ENCODE data around the gene POU2F3. TPM values are rescaled to one million over a fixed set of nuclear protein-coding genes. Genes with fewer than 3 reads are reported as not detected.
A peak's percentile ranks its signal among the peaks of the same experiment; 100 is the strongest.

Gene POU2F3
- polyA plus RNA-seq, 3 donors, result 0.37 to 0.54 TPM; not detected in 1

DNA sequence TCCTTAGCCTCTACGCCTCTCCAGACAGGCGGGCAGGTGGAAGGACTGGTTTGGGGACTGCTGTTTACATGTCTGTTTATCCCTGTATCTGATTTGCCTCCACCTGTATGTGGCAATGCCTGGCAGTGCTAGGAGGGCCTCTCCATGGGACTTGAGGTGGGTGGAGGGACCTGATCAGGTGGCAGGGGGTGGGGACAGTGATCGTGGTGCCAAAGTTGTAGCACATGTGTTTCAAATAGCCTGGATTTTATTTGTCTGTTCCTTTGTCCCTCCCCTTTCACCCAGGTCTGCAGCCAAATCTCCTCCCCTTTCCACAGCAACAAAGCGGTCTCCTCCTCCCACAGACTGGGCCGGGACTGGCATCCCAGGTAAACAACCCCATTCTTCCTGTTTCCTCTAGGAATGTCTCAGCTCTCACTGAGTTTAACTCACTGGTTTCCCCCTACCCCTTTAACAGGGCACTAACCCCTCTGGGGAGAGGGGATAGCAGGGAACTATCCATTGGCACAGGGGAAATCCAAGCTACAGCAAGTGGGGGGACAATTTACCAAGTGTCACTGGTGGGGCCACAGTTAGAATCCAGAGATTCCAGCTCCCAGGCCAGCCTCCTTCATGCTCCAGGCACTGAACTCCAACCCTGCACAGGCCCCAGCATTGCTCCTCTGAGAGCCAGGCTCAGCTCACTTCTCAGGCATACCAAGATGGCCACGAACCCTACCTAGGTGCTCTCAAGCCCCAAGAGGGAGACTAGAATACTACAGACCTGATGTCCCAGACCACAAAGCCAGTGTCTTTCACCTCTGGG is 62.3 kb downstream of the POU2F3 start:
- no peak overlapping the region for H3K4me2 ChIP-seq (replicated peaks; ENCODE audit: extremely low read depth, low read length, poor library complexity, severe bottlenecking)
- peaks cover 1% of the 10 kb centered on the region for H3K4me1 Mint-ChIP-seq
- H3K4me3 Mint-ChIP-seq, result no peak overlapping the region
- no peak overlapping the region for H3K27ac Mint-ChIP-seq
- no peaks in the 10 kb centered on the region for H4K20me1 ChIP-seq (ENCODE audit: insufficient read depth, low read length)
- H3K27me3 ChIP-seq (ENCODE audit: control insufficient read depth in 2 of 2, insufficient read depth in 2 of 2, low read length in 2 of 2), result peaks cover 0 to 13% of the 10 kb centered on the region in 2 donors
- no peaks in the 10 kb centered on the region for H3K79me2 ChIP-seq (ENCODE audit: insufficient read depth, low read length)
- H3K36me3 Mint-ChIP-seq, result no peaks in the 10 kb centered on the region
- H3K9me3 ChIP-seq (replicated peaks in 1 of 2; ENCODE audit: control insufficient read depth in 1 of 2, insufficient read depth in 1 of 2, low read length in 2 of 2), result no peaks in the 10 kb centered on the region
- no peak overlapping the region for H2AFZ ChIP-seq (ENCODE audit: insufficient read depth, low read depth, low read length, poor library complexity, severe bottlenecking)
- DNase-seq, result no peak
- H3K9ac ChIP-seq (ENCODE audit: insufficient read depth, low read length, poor library complexity, severe bottlenecking), result no peak overlapping the region
- peaks cover 34 to 62% (median 50%) of the 10 kb centered on the region in 3 donors for H3K27me3 Mint-ChIP-seq (ENCODE audit: low read depth in 3 of 3)
- no peak overlapping the region for H3K27ac ChIP-seq (ENCODE audit: low read depth in 1 of 2, low read length in 2 of 2)
- H3K9me3 Mint-ChIP-seq, result no peaks in the 10 kb centered on the region
- no peaks in the 10 kb centered on the region for H3K36me3 ChIP-seq (replicated peaks in 1 of 2; ENCODE audit: control insufficient read depth in 1 of 2, insufficient read depth in 2 of 2, low read length in 2 of 2)
- 92% methylated on average over 3 of the region's 6 CpGs for WGBS (ENCODE audit: insufficient coverage)
- H3K4me1 ChIP-seq (ENCODE audit: control insufficient read depth in 1 of 2, insufficient read depth in 2 of 2, low read length in 2 of 2), result no peaks in the 10 kb centered on the region
- intact Hi-C loops (cut with micrococcal nuclease), result loop anchor here (5.0 kb wide), 1 partner anchor 130 kb away; no protein-coding TSS in a partner anchor
- no peak overlapping the region for H3K4me3 ChIP-seq (replicated peaks in 1 of 3; ENCODE audit: low read depth in 2 of 3, low read length in 3 of 3)
- TF ChIP-seq, protein P1, sequence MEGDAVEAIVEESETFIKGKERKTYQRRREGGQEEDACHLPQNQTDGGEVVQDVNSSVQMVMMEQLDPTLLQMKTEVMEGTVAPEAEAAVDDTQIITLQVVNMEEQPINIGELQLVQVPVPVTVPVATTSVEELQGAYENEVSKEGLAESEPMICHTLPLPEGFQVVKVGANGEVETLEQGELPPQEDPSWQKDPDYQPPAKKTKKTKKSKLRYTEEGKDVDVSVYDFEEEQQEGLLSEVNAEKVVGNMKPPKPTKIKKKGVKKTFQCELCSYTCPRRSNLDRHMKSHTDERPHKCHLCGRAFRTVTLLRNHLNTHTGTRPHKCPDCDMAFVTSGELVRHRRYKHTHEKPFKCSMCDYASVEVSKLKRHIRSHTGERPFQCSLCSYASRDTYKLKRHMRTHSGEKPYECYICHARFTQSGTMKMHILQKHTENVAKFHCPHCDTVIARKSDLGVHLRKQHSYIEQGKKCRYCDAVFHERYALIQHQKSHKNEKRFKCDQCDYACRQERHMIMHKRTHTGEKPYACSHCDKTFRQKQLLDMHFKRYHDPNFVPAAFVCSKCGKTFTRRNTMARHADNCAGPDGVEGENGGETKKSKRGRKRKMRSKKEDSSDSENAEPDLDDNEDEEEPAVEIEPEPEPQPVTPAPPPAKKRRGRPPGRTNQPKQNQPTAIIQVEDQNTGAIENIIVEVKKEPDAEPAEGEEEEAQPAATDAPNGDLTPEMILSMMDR (IDR thresholded peaks at IDR 0.05), result no peak

DNA sequence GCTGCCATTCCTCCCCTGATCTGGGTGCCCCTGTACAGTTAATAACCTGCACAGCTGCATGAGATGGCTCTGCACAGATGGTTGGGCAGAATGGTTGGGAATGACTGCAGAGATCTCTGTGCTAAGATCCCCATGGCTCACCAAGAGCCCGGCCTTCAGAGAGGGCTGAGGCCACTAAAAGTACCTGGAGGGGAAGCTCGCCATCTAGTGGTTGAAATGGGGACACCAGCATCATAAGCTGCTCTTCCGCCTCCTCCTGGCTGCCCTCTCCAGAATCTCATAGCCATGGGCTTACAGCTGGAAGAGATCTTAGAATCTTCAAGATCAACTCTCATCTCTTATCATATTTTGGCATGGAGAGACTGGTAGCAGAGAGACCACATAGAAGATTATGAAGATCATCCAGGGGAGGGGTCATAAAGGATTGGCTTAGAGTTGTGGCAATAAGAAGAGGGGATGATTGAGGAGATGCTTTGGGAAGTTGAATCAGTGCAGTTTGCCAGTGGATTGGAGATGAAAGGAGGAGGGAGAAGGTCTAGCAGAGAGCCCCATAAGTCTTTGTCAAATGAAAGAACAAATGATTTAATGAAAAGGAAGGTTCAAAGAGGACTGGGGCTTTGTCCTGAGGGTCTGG is 63.2 kb downstream of the POU2F3 start:
- Mint-ChIP-seq H3K4me1 (peaks cover 1% of the 10 kb centered on the region), H3K4me3 (peak overlapping the region in 1 of 2 donors; percentile 32), H3K36me3 (no peaks in the 10 kb centered on the region), H3K27me3 (ENCODE audit: low read depth in 3 of 3) (peaks cover 34 to 57% (median 45%) of the 10 kb centered on the region in 3 donors), H3K9me3 (no peaks in the 10 kb centered on the region), H3K27ac (no peak overlapping the region)
- no peak overlapping the region for H3K27ac ChIP-seq (ENCODE audit: low read depth in 1 of 2, low read length in 2 of 2)
- WGBS (ENCODE audit: insufficient coverage), result no CpG with 5 or more reads among the region's 3 CpGs
- H3K36me3 ChIP-seq (replicated peaks in 1 of 2; ENCODE audit: control insufficient read depth in 1 of 2, insufficient read depth in 2 of 2, low read length in 2 of 2), result no peaks in the 10 kb centered on the region
- no peak overlapping the region for H3K9ac ChIP-seq (ENCODE audit: insufficient read depth, low read length, poor library complexity, severe bottlenecking)
- intact Hi-C loops (cut with micrococcal nuclease), result loop anchor here (5.0 kb wide), 1 partner anchor 131 kb away; no protein-coding TSS in a partner anchor
- TF ChIP-seq, protein P1 (IDR thresholded peaks at IDR 0.05), result peak; percentile 71
- no peaks in the 10 kb centered on the region for H4K20me1 ChIP-seq (ENCODE audit: insufficient read depth, low read length)
- peaks cover 0 to 10% of the 10 kb centered on the region in 2 donors for H3K27me3 ChIP-seq (ENCODE audit: control insufficient read depth in 2 of 2, insufficient read depth in 2 of 2, low read length in 2 of 2)
- H3K4me2 ChIP-seq (replicated peaks; ENCODE audit: extremely low read depth, low read length, poor library complexity, severe bottlenecking), result no peak overlapping the region
- H3K4me1 ChIP-seq (ENCODE audit: control insufficient read depth in 1 of 2, insufficient read depth in 2 of 2, low read length in 2 of 2), result no peaks in the 10 kb centered on the region
- DNase-seq, result peak; percentile 58 to 71 (median 67)
- H3K9me3 ChIP-seq (replicated peaks in 1 of 2; ENCODE audit: control insufficient read depth in 1 of 2, insufficient read depth in 1 of 2, low read length in 2 of 2), result no peaks in the 10 kb centered on the region
- H2AFZ ChIP-seq (ENCODE audit: insufficient read depth, low read depth, low read length, poor library complexity, severe bottlenecking), result no peak overlapping the region
- H3K4me3 ChIP-seq (replicated peaks in 1 of 3; ENCODE audit: low read depth in 2 of 3, low read length in 3 of 3), result no peak overlapping the region
- H3K79me2 ChIP-seq (ENCODE audit: insufficient read depth, low read length), result no peaks in the 10 kb centered on the region

Data from CD14-positive monocyte (primary cell).